H1 (cell line): Measurements from ENCODE around the gene TGM4. TPM values are rescaled to one million over a fixed set of nuclear protein-coding genes. Genes with fewer than 3 reads are reported as not detected.

Source experiments
- CTCF ChIA-PET: fragments of 300-600 bp; sonication (Branson Sonifier 250); formaldehyde crosslinking; loops from one replicate; lab custom pipeline; 2021; ENCODE audit not compliant: partially characterized antibody; lab: Charles Lee
- POLR2A ChIA-PET: fragments of 300-600 bp; sonication (Branson Sonifier 250); formaldehyde crosslinking; loops from one replicate; lab custom pipeline; 2021; ENCODE audit warnings: inconsistent platforms; ENCODE audit not compliant: partially characterized antibody; lab: Charles Lee
- DNase-seq, 2 experiments: peaks; one replicate each; pipeline versions ENCODE4 v3.0.0 to v3.0.0-alpha.2; 2010 to 2022; ENCODE audit warnings: low spot score in 2 of 2, low read depth in 1 of 2, mixed read lengths in 1 of 2
- FAIRE-seq: peaks from 2 replicates; lab custom pipeline; 2011; peaks lifted over from hg19 to GRCh38; lab: Jason Lieb, UNC
- H2AFZ ChIP-seq: 2 replicates; pipeline ENCODE4 v1.8.1; 2012; ENCODE audit warnings: low read length, inconsistent platforms
- H2AK5ac ChIP-seq: 2 replicates; pipeline ENCODE4 v1.6.1; 2013; ENCODE audit warnings: low read depth, low read length
- H2BK120ac ChIP-seq: replicated peaks from 2 replicates; pipeline ENCODE3; 2013; ENCODE audit warnings: low read depth, low read length, inconsistent platforms
- H2BK12ac ChIP-seq: 2 replicates; pipeline ENCODE4 v1.6.1; 2013; ENCODE audit warnings: low read depth, low read length
- H2BK15ac ChIP-seq: 2 replicates; pipeline ENCODE4 v1.6.1; 2013; ENCODE audit warnings: low read length
- H2BK20ac ChIP-seq: 2 replicates; pipeline ENCODE4 v1.6.1; 2013; ENCODE audit warnings: low read length
- H2BK5ac ChIP-seq: 2 replicates; pipeline ENCODE4 v1.6.1; 2013; ENCODE audit warnings: low read depth, low read length
- H3K14ac ChIP-seq: 2 replicates; pipeline ENCODE4 v1.6.1; 2013; ENCODE audit warnings: inconsistent platforms; ENCODE audit not compliant: insufficient read length
- H3K18ac ChIP-seq: 2 replicates; pipeline ENCODE4 v1.6.1; 2013; ENCODE audit warnings: low read length; ENCODE audit errors: extremely low read depth
- H3K23ac ChIP-seq: 2 replicates; pipeline ENCODE4 v1.6.1; 2013; ENCODE audit warnings: inconsistent platforms; ENCODE audit not compliant: insufficient read length
- H3K23me2 ChIP-seq: 2 replicates; pipeline ENCODE4 v1.6.1; 2013; ENCODE audit warnings: low read depth, low read length
- H3K27ac ChIP-seq: 2 replicates; pipeline ENCODE4 v1.6.1; 2011; ENCODE audit warnings: low read depth, low read length, inconsistent platforms
- H3K27me3 ChIP-seq, 4 experiments: replicated peaks in 1 of 4; 1 replicate in 1 of 4; 2 replicates in 3 of 4; pipeline versions ENCODE4 v1.6.1 to v1.8.1; 2011 to 2013; ENCODE audit warnings: low read length in 3 of 4, mild to moderate bottlenecking in 3 of 4, inconsistent platforms in 2 of 4, mixed read lengths in 2 of 4, moderate library complexity in 1 of 4; ENCODE audit not compliant: control insufficient read depth in 3 of 4, insufficient read depth in 3 of 4; ENCODE audit errors: extremely low read depth in 1 of 4
- H3K36me3 ChIP-seq, 4 experiments: 2 replicates each; pipeline versions ENCODE4 v1.6.1 to v1.8.1; 2011 to 2013; ENCODE audit warnings: mild to moderate bottlenecking in 4 of 4, low read length in 3 of 4, moderate library complexity in 2 of 4, control low read depth in 1 of 4, inconsistent platforms in 1 of 4; ENCODE audit not compliant: insufficient read depth in 4 of 4, control insufficient read depth in 2 of 4
- H3K4ac ChIP-seq: replicated peaks from 2 replicates; pipeline ENCODE3; 2013; ENCODE audit warnings: low read length, low read depth, mixed read lengths, inconsistent platforms; ENCODE audit not compliant: insufficient read length
- H3K4me1 ChIP-seq, 4 experiments: replicated peaks in 1 of 4; 1 replicate in 1 of 4; 2 replicates in 3 of 4; pipeline versions ENCODE4 v1.6.1 to v1.8.1; 2011 to 2013; ENCODE audit warnings: low read length in 3 of 4, inconsistent platforms in 2 of 4, mixed read lengths in 1 of 4; ENCODE audit not compliant: insufficient read depth in 4 of 4, control insufficient read depth in 3 of 4
- H3K4me2 ChIP-seq, 2 experiments: 2 replicates each; pipeline versions ENCODE4 v1.6.1 to v1.8.1; 2011 to 2013; ENCODE audit warnings: low read depth in 2 of 2, low read length in 2 of 2, control low read depth in 1 of 2, inconsistent platforms in 1 of 2, mild to moderate bottlenecking in 1 of 2; ENCODE audit not compliant: insufficient read depth in 1 of 2
- H3K4me3 ChIP-seq, 4 experiments: fragments of 200-600, 300-600 bp in 1 of 4; sonication (generic), shearing (Covaris generic), sonication (Bioruptor Twin) in 1 of 4; 2 replicates each; pipeline versions ENCODE4 v1.5.1 to v1.8.1; 2011 to 2016; ENCODE audit warnings: low read length in 4 of 4, low read depth in 3 of 4, control low read depth in 2 of 4, inconsistent platforms in 2 of 4, mild to moderate bottlenecking in 2 of 4, mixed read lengths in 1 of 4, moderate library complexity in 1 of 4; ENCODE audit not compliant: insufficient read depth in 2 of 4; ENCODE audit errors: extremely low read depth in 1 of 4
- H3K56ac ChIP-seq: replicated peaks from 2 replicates; pipeline ENCODE3; 2013; ENCODE audit warnings: low read depth, mild to moderate bottlenecking, mixed read lengths, low read length, inconsistent platforms; ENCODE audit not compliant: insufficient read length
- H3K79me1 ChIP-seq: 2 replicates; pipeline ENCODE4 v1.6.1; 2013; ENCODE audit warnings: low read depth, low read length, control low read depth
- H3K79me2 ChIP-seq, 2 experiments: 2 replicates each; pipeline versions ENCODE4 v1.6.1 to v1.8.1; 2012 to 2013; ENCODE audit warnings: low read length in 2 of 2, mild to moderate bottlenecking in 2 of 2, inconsistent platforms in 1 of 2; ENCODE audit not compliant: insufficient read depth in 2 of 2, control insufficient read depth in 1 of 2
- H3K9ac ChIP-seq, 4 experiments: replicated peaks in 1 of 4; 1 replicate in 1 of 4; 2 replicates in 3 of 4; pipeline versions ENCODE4 v1.6.1 to v1.8.1; 2011 to 2013; ENCODE audit warnings: low read depth in 3 of 4, low read length in 3 of 4, control low read depth in 2 of 4, mild to moderate bottlenecking in 2 of 4, moderate library complexity in 2 of 4, inconsistent platforms in 1 of 4; ENCODE audit errors: extremely low read depth in 1 of 4
- H3K9me3 ChIP-seq, 2 experiments: 2 replicates each; pipeline versions ENCODE4 v1.6.1 to v1.8.1; 2012 to 2013; ENCODE audit warnings: mild to moderate bottlenecking in 2 of 2, moderate library complexity in 2 of 2, control low read depth in 1 of 2, inconsistent platforms in 1 of 2, low read depth in 1 of 2, low read length in 1 of 2, mixed read lengths in 1 of 2; ENCODE audit not compliant: insufficient read depth in 2 of 2
- H4K20me1 ChIP-seq, 2 experiments: replicated peaks in 1 of 2; 2 replicates each; pipeline versions ENCODE3 to v1.8.1; 2011 to 2013; ENCODE audit warnings: inconsistent platforms in 2 of 2, low read length in 2 of 2, mild to moderate bottlenecking in 1 of 2; ENCODE audit not compliant: insufficient read depth in 2 of 2, control insufficient read depth in 1 of 2
- H4K5ac ChIP-seq: 2 replicates; pipeline ENCODE4 v1.6.1; 2013; ENCODE audit warnings: low read length, low read depth, mixed read lengths, inconsistent platforms; ENCODE audit not compliant: insufficient read length
- H4K8ac ChIP-seq: 2 replicates; pipeline ENCODE4 v1.8.0; 2013; ENCODE audit warnings: mild to moderate bottlenecking, moderate library complexity, low read length, inconsistent platforms; ENCODE audit not compliant: insufficient read depth; ENCODE audit errors: extremely low read depth
- H4K91ac ChIP-seq: replicated peaks from 2 replicates; pipeline ENCODE3; 2013; ENCODE audit warnings: low read length, mixed read lengths, inconsistent platforms; ENCODE audit not compliant: insufficient read length
- CTCF ChIP-seq, 3 experiments: IDR thresholded peaks; 1 replicate in 2 of 3; 2 replicates in 1 of 3; pipeline versions ENCODE4 v1.5.1 to v1.6.1; 2011; ENCODE audit warnings: low read length in 3 of 3, mild to moderate bottlenecking in 3 of 3, inconsistent platforms in 2 of 3, low read depth in 1 of 3, moderate library complexity in 1 of 3; ENCODE audit not compliant: insufficient read depth in 1 of 3; ENCODE audit errors: control extremely low read depth in 1 of 3
- WGBS, 2 experiments: shearing (Covaris generic) in 1 of 2; methylation state at CpG; one replicate each; pipeline versions ENCODE4 v1.1.6 to v1.1.7; 2013 to 2015; ENCODE audit warnings: low lambda C conversion rate in 2 of 2, mixed read lengths in 2 of 2, inconsistent platforms in 1 of 2, low coverage in 1 of 2, missing lambda C conversion rate in 1 of 2; ENCODE audit not compliant: insufficient replicate concordance in 2 of 2, insufficient coverage in 1 of 2, insufficient read length in 1 of 2; ENCODE audit errors: extremely low coverage in 1 of 2, missing lambda C conversion rate in 1 of 2; 5-methylcytosine and 5-hydroxymethylcytosine counted together
- polyA plus RNA-seq, 7 experiments: library from polyadenylated mRNA; depleted of rRNA in 3 of 7; stranded (reverse) in 5 of 7; unstranded in 2 of 7; fragments of >200 nt in 5 of 7; fragments of 200-250 nt in 2 of 7; gene quantifications; 1 replicate in 5 of 7; 2 replicates in 1 of 7; 4 replicates in 1 of 7; pipeline versions ENCODE4 v1.2.1 to v1.2.3, GENCODE V29; 2011 to 2013; ENCODE audit warnings: missing spikeins in 2 of 7, mixed read lengths in 2 of 7
- total RNA-seq: library from RNA; stranded (reverse); fragmentation: NEBNext Ultra II Directional; extraction: Animal tissue kit (Norgen Biotek cat#: 25700); gene quantifications from 2 replicates; pipeline ENCODE4 v1.2.1, GENCODE V29; 2021

Gene TGM4
- total and polyA plus RNA-seq, 2 of the 8 experiments (the other 6 are each of a cell fraction or from before 2014, with no cell fraction given): 0.02 TPM; not detected in 1

GRCh38 chr3:44899683-44900367 lies 25.4 kb downstream of the TGM4 start:
- H3K4me3 ChIP-seq: no peak overlapping the region
- no peaks in the 10 kb centered on the region for H3K23me2 ChIP-seq
- no peak for FAIRE-seq
- H3K27ac ChIP-seq: no peak overlapping the region
- ChIA-PET CTCF (interaction anchor here (2.9 kb wide), 1 partner anchor 14 kb away, joined by 14 read pairs; no protein-coding TSS in a partner anchor), POLR2A (interaction anchor here (1.1 kb wide), 1 partner anchor 8 kb away, joined by 3 read pairs; no protein-coding TSS in a partner anchor)
- H4K5ac ChIP-seq: no peak overlapping the region
- WGBS, 2 experiments: 94% methylated on average over 13 of the region's 13 CpGs; no CpG with 5 or more reads in 1 of the 2 experiments
- H3K4ac ChIP-seq: no peak overlapping the region
- peak overlapping the region; percentile 86 for H2AFZ ChIP-seq
- DNase-seq: no peak
- no peaks in the 10 kb centered on the region; a peak in 1 of 4 replicates for H3K9me3 ChIP-seq
- no peaks in the 10 kb centered on the region; the same call in none of the 2 replicates for H3K79me1 ChIP-seq
- no peak overlapping the region for H2AK5ac ChIP-seq
- no peak overlapping the region for H2BK15ac ChIP-seq
- no peak overlapping the region for H2BK120ac ChIP-seq
- H3K27me3 ChIP-seq: no peaks in the 10 kb centered on the region
- H2BK5ac ChIP-seq: no peak overlapping the region
- H3K14ac ChIP-seq: no peak overlapping the region
- no peak overlapping the region for H4K91ac ChIP-seq
- H4K8ac ChIP-seq: no peak overlapping the region
- no peak overlapping the region for H3K4me2 ChIP-seq
- no peak overlapping the region for H3K9ac ChIP-seq
- no peak overlapping the region for H2BK20ac ChIP-seq
- H4K20me1 ChIP-seq: no peaks in the 10 kb centered on the region
- H3K23ac ChIP-seq: no peak overlapping the region
- H3K4me1 ChIP-seq: peaks cover 0 to 9% (median 6%) of the 10 kb centered on the region in 4 experiments; a peak in 4 of 7 replicates
- no peak overlapping the region for H3K56ac ChIP-seq
- H2BK12ac ChIP-seq: no peak overlapping the region; the same call in 1 of the 2 replicates
- no peak overlapping the region for H3K18ac ChIP-seq
- no peaks in the 10 kb centered on the region for H3K79me2 ChIP-seq
- no peaks in the 10 kb centered on the region for H3K36me3 ChIP-seq
- no peak for TF ChIP-seq CTCF (IDR thresholded peaks at IDR 0.05; ENCODE audit: control extremely low read depth in 1 of 3, insufficient read depth in 1 of 3, low read depth in 1 of 3, low read length in 3 of 3)
